Dermis blood vessel endothelial cell (primary cell): ENCODE results near the gene USF1. TPM values are rescaled to one million over a fixed set of nuclear protein-coding genes. Genes with fewer than 3 reads are reported as not detected.
"Not testable (repeated sequence)": the region's sequence is repeated elsewhere in the genome, so short reads cannot be mapped to it uniquely, and the experiment has no call there.

Experiments used
- DNase-seq: peaks from one replicate; pipeline ENCODE4 v3.0.0; 2010
- total RNA-seq: library from RNA; depleted of rRNA; stranded (reverse); fragments of >200 nt; gene quantifications from 2 replicates; pipeline ENCODE4 v1.2.3, GENCODE V29; 2014

The USF1 gene
- total RNA-seq, 1 donor from 2014 or later: 125 TPM

DNA sequence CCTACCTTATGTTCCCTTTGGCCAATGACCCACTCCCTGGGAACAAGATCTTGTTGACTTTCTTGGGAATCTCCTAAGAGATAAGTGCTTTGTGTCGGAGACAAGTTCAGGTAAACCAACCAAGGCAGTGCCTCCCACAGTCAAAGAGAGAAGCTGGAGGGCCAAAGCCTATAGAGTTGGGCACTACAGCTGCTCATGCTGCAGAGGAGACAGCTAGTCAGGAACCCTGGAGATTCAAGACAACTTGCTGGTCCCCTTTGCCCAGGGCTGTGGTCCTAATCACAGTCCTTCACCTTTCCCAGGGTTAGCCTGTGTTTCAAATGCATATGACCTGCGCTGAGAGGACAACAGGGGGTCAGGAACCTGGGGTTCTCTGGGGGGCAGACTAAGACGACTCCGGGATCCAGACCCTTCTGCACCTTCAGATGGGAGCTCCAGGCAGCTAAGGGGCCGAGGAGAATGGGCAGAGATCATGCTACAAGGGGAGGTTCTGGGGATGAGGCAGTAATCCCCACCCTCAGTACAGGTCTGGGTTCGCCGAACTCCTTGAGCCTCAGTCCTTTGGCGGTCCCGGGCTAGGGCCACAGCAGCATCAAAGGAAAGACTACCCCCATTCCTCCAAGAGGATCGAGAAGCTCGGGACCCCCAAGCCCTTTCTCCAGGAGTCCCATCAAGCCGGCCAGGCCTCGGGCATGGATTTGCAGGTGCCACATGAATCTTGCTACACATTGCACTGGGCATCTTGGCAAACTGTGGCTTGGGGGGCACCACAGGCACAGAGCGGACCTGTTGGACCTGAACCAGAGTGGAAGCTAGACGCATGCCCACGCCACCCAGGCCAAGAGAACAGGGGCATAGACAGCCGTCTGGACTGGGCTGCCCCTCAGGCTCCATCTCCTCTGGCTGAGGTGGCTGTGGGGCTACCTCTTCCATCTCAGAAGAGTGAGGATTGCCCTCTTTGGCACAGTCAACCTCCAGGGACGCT is 2.0 kb upstream of the USF1 start:
- no peak for DNase-seq

DNA sequence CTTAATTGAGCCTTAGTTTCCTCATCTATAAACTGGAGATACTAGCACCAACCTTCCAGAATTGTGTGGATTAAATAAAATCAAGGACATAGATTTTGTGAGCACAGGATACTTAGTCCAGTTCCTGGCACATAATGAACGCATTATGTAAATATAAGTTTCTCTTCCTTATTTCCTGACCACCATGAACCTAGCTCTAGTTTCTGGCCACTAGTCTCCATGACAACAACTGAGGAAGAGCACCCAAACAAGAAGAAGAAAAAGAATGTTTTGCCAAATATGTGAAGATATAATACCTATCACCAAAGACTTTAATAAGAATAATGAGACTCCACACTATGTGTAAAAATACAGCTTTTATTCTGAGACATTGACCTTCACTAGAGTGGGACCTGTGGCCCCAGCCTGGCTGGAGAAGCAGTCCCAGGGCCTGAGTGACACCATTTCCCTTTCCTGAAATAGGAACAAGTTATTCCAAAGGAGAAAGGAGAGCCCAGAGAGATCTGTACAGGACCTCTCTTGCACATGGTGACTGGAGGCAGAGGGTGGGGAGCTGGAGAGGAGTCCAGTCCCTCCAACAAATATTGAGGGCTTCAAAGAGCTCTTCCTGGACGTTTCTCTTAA is 940 bp upstream of the USF1 start:
- no peak for DNase-seq

DNA sequence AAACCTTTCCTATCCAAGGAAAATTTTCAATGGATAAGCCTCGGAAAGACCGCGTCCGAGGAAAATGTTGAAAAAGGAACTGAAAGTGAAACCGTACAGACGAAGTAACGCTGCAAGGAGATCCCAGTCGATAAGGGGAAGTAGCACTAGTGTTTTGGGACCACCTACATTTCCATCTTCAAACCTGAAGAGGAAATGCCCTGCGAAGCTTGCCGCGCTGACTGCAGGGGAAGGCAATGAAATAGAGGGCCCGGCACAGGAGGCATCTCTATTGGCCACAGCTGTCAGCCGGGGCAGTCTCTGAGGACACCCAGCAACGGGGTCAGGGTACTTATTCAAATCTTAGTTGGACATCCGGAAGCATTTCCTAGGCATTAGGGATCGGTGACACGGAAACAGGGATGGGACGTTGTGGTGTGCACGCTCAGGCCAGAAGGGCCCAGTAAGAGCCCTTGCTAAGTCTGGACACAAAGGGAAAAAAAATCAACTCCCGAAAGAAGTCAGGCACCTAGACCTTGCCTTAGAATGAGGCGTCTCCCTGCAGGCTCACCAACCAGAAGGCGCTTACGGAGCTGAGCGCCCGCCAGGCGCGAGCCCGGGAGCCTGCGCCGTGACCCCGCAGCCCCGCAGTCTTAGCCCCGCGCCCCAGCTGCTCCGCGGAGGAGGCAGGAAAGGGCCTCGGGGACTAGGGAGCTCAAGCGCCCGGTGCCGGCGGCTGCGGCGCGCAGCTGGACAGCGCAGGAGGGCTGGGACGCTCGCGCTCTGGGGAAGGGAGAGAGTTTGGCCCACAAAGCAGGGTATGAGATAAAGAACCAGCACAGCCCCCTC is 655 bp downstream of the USF1 start:
- peak; percentile 73 for DNase-seq

DNA sequence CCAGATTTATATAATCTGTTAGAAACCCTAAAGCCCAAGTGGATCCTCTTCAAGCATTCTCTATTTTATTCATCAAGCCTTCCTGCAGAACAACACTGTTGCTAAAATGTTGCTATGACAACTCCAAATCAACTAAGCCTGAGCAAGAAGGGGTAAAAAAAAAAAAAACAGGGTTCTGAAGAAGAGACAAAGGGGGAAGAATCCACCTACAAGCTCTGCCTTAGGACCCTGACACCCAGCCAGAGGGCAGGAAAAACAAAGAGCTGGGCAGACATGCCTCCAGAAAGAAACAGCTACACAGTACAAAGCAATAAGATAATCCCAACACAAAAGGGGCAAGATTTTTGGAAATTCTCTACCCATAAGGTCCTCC is 1.3 kb downstream of the USF1 start:
- DNase-seq: peak; percentile 39

DNA sequence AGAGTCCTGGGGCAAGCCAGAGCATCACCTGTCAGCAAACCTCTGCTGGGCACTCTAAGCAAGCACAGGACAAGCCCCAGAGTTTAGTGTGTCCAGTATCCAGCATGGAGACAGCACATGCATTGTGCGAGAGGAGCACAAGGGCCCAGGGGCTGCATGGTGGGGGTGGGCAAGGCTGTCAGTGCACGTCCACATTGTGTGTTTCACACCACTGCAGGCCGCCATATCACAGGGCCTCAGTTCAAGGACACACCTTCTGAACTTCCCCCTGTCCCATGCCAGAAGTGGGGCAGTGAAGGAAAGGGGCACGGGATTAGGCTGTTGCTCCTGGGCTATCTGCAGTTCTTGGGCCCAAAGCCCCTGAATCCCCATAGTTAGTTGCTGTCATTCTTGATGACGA is 6.2 kb downstream of the USF1 start:
- no peak for DNase-seq

DNA sequence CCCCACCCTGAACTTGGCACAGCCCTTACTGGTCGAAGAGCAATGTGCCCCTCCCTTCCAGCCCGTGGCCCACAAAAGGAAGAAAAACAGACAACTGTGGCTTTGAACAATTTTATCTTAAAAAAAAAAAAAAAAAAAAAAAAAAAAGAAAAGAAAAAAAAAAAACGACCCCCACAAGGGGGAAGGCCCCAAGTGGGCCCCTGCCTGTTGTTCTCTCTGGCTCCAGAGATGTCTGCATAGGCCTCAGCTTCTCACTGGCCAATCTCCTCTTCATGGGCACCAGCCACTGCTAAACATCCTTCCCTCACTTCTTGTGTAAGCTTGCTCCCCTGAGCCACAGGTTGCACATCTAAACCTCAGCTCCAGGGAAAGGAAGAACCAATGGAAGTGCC is 6.6 kb downstream of the USF1 start:
- no peak for DNase-seq

DNA sequence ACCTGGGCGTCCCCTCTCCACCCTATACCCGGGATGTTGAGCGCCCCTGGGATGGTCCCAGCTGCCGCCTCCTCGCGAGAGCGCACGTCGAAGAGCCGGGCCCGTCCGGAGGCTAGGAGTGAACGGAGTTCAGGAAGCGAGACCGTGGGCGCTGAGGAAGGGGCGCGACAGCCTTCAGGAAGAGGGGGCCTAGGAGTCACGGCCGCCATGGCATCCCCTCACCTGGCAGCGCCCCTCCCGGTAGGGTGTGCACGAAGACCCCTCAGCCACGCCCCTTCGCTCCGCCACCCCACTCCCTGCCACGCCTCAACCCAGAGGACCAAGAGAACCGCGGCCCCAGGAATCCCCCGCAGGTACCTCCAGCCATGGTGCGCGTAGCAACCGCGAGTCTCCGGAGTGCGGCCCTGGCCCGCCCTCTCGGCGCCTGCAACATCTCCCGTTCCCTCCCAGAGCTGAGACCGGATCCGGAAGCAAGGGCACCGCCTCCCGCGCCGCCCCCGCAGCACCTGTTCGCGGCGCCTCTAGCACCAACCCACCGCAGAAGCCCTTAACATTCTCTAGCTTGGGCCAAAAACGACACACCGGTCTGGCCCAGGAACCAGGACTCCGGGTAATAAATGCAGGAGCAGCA is 7.1 kb downstream of the USF1 start, which contains the start of gene TSTD1:
Gene TSTD1 (minus strand): TSS at position 442 of the 631 bp plus-strand sequence. CDS start 75 bp downstream, at position 367.
- DNase-seq: no peak

DNA sequence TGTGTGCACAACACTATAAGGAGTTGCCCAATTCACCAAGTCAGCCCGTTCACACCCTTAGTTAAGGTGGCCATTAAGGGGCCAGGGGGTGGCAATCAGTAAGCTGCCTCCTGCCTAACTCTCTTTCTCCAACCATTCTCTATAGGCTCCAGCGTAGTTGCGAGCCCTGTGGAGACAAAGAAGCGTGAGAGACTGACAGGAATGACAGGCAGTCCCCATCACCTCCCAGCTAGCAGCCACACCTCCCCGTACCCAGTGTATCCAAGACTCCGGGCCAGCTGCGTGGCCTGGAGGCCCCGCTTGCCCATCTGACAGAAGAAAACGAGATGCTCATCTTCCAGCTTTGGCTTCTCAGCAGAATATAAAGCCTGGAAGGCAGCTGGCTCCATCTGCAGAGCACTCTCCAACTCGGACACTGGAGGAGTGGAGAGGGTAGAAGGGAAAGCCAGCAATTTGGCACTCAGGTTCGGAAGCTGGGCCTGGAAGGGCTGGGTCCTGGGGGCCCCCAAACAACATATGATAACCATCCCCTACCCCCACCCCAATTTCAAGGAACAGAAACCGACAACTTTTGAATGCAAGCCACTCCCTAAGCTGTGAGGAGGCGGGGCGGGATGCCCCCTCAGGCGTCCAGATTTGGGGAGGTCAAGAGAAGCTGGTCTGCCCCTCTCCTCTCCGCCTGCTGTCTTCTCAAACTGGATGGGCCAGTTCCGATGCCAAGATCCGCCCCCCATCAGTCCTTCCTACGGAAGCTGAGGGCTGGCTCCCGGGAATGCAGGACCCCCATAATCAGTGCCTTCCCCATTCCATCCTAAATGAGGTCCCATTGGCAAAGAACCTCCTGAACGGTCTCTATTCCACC is 7.9 kb downstream of the USF1 start:
- no peak for DNase-seq

DNA sequence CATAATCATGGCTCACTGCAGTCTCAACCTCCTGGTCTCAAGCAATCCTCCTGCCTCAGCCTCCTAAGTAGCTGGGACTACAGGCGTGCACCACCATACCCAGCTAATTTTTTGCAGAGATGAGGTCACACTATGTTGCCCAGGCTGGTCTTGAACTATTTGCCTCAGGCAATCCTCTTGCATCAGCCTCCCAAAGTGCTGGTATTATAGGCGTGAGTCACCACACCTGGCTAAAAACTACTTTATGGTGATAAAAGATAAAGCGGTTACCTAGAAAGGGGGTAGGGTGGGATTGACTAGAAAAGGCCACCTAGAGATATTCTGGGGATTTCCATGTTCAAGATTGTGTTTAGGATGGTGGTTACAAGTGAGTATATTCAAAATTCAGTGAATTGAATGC is 12.0 kb downstream of the USF1 start:
- no peak for DNase-seq

DNA sequence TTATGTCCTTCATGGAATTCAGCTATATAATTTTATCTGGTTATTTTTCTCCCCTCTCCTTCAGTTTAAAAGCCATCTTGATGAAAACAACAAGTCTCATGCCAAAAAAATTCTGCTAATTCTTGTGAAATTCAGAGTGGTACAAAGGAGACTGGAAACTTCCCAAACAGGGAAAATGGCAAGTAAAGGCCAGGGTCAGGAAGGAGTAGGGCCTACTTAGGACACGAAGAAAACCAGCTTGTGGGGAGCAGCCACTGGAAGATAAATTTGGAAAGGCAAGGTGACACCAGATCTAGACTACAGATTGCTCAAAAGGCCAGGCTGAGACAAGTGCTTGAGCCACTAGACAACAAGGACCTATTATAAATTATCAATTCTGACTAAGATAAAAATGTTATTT is 13.4 kb downstream of the USF1 start:
- DNase-seq: no peak

DNA sequence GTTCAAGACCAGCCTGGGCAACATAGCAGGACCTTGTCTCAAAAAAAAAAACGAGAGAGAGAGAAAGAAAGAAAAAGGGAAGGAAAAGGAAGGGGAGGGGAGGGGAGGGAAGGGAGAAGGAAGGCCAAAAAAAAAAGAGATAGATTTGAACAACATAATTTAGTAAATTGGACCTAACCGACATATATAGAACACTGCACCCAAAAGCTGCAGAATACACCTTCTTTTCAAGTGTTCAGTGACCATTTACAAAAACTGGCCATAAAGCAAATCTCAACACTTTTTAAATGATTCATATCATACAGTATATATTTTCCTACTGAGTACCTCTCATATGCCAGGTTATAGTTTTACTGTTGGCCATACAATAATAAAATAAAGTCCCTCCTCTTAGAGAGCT is 13.9 kb downstream of the USF1 start:
- DNase-seq: no peak

DNA sequence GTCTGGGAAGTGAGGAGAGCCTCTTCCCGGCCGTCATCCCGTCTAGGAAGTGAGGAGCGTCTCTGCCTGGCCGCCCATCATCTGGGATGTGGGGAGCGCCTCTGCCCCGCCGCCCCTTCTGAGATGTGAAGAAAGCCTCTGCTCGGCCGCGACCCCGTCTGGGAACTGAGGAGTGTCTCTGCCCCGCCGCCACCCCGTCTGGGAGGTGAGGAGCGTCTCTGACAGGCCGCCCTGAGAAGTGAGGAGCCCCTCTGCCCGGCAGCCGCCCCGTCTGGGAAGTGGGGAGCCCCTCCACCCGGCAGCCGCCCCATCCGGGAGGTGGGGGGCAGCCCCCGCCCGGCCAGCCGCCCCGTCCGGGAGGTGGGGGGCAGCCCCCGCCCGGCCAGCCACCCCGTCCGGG is 16.3 kb downstream of the USF1 start:
- not testable (repeated sequence) for DNase-seq

DNA sequence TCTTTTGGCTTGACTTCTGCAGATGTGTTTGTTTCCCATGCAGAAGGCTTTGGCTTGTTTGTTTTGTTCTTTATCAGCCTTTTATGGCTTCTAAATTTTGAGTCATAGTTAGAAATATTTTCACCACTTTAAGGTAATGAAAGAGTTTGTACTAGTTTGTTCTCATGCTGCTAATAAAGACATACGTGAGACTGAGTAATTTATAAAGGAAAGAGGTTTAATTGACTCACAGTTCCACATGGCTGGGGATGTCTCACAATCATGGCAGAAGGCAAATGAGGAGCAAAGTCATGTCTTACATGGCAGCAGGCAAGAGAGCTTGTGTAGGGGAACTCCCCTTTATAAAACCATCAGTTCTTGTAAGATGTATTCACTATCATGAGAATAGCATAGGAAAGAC is 18.8 kb downstream of the USF1 start:
- DNase-seq: not testable (repeated sequence)

DNA sequence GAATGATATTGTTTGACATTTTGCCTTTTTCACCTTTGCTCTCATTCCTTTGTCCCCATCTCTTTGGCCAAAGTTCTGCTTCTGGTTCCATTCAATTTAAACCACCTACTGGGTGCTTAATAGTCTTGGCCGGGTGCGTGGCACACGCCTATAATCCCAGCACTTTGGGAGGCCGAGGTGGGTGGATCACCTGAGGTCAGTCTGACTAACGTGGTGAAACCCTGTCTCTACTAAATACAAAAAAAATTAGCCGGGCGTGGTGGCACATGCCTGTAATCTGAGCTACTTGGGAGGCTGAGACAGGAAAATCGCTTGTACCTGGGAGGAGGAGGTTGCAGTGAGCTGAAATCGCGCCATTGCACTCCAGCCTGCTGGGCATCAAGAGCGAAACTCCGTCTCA is 23.3 kb downstream of the USF1 start:
- not testable (repeated sequence) for DNase-seq

DNA sequence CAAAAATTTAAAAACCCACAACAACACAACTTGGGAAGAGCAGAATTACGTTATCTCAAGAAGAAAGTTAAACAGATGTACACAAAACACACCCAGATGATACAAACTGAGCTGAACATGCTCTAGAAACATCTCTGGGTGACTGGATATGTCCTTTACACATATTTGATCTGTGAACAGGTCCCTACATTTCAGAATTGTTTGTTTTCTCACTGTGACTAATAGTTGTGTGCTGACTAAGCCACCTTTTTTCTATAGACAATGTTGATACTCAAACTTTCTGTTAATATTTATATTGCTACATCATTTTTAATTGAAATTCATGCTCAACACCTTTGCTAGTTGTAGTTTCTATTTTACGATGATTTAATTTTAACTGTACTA is 23.8 kb downstream of the USF1 start:
- no peak for DNase-seq

DNA sequence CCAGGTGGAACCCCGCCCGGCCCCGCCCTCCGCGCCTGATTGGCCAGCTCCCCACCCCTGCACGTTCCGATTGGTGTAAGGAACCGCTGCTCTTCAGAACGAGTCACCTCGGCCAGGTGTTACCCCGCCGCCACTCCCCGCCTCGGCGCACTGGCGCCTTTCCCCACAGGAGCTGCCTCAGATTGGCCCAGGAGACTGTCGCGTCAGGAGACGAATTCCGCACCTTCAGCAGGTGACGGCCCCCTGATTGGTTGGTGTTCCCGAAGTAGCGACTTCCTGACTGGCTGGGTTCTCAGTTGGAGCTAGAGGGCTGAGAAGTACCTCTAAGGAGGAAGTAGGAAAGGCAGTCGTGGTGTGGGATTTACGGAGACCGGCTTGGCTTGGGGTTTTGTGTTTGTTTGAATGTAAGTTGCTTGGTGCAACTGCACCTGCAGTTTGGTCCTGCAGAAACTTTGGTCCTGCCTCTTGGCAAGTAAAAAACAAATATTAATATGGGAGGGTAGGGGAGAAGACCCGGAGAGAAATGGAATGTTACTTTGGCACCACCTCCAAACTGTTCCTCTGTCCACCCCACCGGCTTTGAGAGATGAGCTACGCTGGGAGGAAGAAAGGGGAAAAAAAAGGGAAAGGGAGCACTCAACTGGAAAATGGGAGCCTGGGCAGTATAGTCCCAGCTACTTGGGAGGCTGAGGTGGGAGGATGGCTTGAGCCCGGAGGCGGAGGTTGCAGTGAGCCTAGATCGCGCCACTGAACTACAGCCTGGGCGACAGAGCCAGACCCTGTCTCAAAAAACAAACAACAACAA is 24.4 kb downstream of the USF1 start:
- DNase-seq: peak; percentile 84

DNA sequence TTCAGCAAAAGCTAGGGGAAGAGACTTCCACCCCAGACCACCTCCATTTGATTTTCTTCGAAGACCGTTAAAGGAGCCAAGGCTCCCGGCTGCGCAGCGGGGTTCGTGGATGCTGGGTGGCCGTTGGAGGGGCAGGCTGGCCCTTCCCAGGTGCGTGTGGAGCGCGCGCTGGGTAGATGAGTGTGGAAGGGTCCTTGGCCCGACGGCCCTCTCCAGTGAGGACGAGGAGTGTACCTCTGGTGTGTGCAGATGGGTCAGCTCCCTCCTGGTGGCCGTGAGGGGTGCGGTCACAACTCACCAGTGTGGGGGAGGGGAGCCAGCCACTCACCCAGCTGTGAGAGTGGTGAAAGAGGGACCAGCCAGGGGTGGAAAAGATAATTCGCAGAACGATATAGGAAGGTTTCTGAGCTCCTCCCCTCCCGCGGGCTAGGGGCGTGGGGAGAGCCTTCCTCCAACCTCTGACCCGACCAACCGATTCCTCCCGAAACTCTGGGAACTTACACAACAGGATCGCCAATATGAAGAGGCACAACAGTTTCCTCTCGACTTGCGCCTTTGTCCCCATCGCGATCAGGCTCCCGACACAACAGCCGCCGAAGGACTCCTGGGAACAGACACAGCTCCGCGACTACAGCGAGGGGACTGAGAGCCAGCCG is 25.1 kb downstream of the USF1 start, which contains the start of gene F11R:
Gene F11R (minus strand): TSS at position 644 of the 656 bp plus-strand sequence. CDS start 79 bp downstream, at position 565.
- peak; percentile 80 for DNase-seq

DNA sequence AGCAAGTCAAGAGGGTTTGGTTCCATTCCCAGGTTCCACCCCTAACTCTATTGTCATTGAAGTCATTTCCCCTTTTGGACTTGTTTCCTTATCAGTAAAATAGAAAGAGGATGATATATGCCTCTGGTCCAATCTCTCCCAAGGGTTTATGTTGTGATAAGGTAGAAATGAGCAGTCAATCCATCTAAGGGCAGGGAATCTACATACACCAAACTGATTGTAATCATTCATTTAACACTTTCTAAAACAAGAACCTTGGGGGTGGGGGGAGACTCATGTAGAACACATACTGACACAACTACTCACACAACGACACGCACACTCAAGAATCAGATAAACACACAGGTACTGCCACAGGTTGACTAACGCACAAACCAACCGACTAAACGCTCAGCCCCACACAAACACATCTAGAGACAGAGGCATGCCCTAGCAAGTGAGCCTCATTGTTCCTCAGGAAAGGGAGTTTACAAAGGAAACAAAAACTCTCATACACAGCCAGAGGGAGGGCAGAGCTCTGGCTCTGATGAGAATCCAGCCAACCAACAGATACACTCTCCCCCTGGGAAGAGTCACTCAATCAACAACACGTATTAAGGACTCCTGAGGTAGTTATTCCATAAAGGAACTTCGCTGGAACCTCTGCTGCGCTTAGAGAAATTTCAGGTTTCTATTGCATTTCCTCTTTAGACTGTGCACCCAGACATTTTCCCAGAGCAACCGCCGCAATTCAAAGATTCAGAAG is 25.9 kb downstream of the USF1 start:
- DNase-seq: peak; percentile 87

DNA sequence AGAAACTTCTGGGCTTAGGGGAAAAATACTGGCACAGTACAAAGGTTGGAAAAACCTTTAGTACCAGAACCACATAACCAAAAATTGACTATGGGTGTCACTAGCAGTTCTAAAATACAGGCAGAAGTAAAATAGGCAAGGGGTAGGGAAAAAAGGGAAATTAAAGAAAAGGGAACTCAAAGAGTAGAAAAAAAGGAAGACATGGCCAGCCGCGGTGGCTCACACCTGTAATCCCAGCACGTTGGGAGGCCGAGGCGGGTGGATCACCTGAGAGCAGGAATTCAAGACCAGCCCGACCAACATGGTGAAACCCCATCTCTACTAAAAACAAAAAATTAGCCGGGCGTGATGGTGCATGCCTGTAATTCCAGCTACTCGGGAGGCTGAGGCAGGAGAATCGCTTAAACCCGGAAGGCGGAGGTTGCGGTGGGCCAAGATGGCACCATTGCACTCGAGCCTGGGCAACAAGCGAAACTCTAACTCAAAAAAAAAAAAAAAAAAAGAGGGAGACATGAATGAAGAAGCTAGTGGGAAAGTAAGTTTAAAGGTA is 26.6 kb downstream of the USF1 start:
- DNase-seq: not testable (repeated sequence)
